Hematopoietic multipotent progenitor cell (in vitro differentiated cells): ENCODE data around the gene KIF26A. TPM values are rescaled to one million over a fixed set of nuclear protein-coding genes. Genes with fewer than 3 reads are reported as not detected.
A peak's percentile ranks its signal among the peaks of the same experiment; 100 is the strongest.

ENCODE experiments used
- DNase-seq, 3 donors: peaks; one replicate each; pipeline ENCODE4 v3.0.0-alpha.2; 2011 to 2015; ENCODE audit warnings: low read depth in 2 of 3, low spot score in 2 of 3
- total RNA-seq: library from RNA; depleted of rRNA; stranded (reverse); fragments of >200 nt; gene quantifications from one replicate; pipeline ENCODE4 v1.2.3, GENCODE V29; 2012

Gene KIF26A
- total RNA-seq, 1 donor, result 0.27 TPM

- DNase-seq, result no peak
Observed at GRCh38 chr14:104187931-104188726, 49.7 kb downstream of the KIF26A start.

DNA sequence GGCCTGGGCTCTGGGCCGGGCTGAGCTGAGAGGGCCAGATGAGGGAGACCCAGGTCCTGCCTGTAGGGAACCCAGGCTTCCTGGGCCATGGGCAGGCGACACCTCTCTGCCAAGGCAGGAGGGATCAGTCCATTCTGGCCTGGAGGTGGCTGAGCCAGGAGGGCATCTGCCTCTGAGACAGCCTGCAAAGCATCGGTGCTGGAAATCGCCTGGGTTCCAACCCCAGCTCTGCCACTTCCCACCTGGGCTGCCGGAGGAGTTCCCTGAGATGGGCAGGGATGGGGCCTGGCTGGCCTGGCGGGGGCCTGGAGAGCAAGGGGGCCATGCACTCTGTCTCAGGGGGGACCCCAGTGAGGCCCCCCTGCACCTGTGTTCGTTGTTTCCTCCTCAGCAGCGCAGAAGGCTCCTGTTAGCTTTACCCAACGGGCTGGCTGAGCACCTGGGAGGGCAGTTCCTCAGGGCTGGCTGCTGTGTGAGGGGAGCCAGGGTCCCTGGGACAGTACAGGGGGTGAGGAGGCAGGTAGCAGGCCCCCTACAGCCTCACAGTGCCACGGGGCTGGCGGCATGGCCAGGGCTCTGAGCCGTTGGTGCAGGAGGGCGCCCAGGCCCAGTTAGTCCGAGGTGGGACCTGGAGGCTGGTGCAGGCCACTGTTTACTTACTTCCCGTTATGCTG, 50.5 kb downstream of the KIF26A start:
- no peak for DNase-seq

DNA sequence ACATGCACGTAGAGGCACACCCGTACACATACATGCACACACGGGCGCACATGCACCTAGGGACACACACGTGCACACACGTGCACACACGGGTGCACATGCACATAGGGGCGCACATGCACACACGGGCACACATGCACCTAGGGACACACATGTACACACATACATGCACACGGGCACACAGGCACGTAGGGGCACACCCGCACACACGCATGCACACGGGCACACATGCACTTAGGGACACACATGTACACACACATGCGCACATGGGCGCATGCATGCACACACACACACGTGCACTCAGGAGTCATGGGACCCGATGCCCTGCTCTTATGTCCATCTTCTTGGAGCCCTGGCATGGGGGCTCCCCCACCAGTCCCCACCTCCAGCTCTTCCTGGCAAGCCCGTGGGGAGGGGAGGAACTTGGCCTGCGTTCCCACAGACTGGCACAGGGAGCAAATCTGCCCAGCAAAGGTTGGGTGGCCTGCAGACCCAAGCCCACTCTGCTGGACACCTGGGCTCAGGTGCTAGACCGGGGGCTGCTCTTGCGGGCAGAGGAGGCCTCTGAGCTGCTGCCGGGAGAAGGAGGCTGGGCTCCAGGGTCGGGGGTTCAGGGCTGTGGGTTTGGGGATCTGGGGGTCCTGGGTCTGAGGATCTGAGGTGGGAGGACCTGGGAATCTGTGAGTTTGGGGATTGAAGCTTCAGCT, 51.4 kb downstream of the KIF26A start:
- no peak for DNase-seq

- no peak for DNase-seq
Observed at GRCh38 chr14:104190396-104191000, 52.1 kb downstream of the KIF26A start.

GRCh38 chr14:104191409-104191997, 53.1 kb downstream of the KIF26A start:
- DNase-seq, result no peak

DNA sequence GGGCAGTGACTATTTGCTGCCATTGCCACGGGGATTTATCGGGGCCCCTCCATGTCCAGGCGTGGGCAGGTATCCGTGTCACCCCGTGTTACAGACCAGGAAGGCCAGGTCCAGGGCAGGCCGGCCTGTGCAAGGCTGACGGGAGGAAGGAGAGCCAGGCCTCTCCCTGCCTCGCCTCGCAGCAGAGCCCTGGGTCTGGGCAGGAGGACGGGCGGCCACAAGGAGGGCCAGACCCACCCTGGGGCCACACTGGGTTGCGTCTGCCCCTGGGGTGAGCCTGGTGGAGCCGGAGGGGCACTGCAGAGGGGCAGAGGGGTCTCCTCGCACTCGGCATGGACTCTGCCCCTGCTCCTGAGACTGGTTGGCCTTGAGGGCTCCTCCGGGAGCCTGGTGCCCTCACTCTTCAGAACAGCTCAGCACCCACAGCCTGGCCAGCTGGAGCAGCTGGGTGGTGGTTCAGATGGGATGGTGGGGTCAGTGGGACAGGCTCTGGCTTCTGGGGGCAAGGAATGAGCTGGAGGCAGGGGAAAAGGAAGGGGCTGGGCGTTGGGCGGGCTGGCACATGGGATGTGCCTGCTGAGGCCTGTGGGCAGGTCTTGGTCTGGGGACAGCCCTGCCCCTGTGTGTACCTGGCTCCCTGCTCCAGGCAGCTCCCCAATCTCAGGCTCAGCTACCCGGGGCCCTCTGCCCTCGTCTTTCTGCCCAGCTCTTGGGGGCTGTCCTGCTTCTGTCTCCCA, 53.9 kb downstream of the KIF26A start:
- DNase-seq, result no peak

DNA sequence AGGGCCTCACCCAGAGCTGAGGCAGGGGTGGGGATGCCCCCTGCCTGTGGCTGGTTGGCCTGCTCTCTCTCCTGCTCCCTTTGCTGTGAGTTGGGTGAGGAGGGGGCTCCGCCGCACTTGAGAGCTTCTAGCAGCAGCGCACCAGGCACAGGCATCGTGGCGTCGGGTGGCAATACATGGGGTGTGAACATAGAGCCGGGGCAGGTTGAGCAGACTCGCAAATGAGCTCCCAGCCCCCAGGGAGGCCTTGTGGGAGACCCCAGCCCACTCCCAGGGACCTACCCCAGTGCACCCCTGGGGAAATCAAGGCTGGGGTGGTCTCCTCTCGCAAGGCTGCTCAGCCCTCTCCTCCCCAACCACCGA, 54.5 kb downstream of the KIF26A start:
- no peak for DNase-seq

GRCh38 chr14:104194016-104194415, 55.6 kb downstream of the KIF26A start:
- DNase-seq, result no peak

GRCh38 chr14:104194716-104195115, 56.3 kb downstream of the KIF26A start:
- DNase-seq, result no peak

GRCh38 chr14:104195361-104195760, 57.0 kb downstream of the KIF26A start:
- no peak for DNase-seq

DNA sequence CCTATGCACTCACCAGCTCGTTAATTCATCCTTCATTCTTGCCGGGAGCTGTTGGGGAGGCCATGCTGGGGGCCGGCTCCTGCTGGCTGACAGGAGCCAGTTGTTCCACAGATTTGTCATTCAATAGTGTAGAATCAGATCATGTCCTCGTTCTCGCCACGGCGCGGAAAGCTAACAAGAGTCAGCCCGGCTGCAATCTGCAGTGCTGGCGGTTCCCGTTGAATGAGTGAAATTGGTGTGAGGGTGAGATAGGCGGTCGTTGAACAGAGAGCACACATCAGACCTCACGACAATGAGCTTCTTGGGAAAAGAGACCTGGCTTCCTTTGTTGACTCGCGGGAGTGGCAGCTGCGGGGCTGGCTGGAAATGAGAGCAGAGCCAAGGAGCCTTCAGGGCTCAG, 57.5 kb downstream of the KIF26A start:
- DNase-seq, result no peak

DNA sequence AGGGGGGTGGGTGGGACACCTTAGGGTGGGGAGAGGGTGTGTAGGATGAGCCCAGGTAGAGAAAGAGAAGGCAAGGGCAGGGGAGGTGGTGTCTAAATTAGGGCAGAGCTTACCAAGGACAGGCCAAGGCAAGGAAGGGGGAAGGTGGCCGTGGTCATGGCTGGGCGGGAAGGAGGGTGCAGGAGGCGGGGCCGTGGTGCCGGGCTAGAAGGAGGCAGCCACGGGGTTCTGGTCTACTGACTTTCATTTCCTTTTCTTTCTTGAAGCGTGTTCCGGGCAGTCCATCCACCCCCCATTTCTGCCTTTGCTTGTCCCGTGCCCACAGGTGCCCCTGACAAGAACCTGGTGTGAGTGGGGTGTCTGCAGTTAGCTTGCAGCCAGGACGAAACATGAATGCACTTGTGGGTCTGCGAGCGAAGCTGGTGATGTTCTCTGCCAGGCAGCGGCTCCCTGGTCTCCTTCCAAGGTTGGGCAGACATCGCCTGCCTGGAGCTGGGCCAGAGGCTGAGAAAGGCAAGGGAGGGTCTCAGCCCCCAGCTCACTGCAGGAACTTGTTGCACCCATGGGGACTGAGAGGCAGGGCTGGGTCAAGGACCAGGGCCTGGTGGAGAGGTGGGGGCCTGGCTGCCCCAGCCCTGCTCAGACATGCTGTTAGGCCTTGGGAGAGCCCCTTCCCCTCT, 58.2 kb downstream of the KIF26A start:
- peak in 1 of 3 donors; percentile 22 for DNase-seq

DNA sequence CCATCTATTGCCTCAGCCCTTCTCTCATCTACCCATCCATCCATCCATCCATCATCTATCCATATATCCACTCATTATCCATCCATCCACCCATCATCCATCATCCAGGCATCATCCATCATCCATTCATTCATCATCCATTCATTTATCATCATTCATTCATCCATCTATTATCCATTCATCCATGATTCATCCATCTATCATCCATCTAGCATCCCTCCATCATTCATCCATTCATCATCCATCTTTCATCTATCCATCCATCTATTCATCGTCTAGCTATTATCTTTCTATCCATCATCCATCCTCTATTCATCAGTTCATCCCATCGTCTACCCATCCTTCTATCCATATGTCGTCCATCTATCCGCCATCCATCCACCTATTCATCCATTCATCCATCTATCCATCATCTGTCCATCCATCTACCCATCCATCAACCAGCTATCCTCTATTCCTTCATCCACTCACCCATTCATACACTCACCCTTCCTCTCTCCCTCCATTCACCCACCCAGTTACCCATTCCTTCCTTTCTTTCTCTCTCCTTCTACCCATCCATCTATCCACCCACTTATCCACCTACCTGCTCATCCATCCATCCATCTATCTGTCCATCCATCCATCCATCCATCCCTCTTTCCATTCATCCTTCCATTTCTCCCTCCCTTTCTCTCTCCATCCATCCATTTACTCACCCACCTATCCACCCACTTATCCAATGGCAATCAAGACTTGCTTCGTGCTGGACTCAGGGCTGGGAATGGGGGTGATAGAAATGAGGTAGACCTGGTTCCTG, 59.3 kb downstream of the KIF26A start:
- no peak for DNase-seq

DNA sequence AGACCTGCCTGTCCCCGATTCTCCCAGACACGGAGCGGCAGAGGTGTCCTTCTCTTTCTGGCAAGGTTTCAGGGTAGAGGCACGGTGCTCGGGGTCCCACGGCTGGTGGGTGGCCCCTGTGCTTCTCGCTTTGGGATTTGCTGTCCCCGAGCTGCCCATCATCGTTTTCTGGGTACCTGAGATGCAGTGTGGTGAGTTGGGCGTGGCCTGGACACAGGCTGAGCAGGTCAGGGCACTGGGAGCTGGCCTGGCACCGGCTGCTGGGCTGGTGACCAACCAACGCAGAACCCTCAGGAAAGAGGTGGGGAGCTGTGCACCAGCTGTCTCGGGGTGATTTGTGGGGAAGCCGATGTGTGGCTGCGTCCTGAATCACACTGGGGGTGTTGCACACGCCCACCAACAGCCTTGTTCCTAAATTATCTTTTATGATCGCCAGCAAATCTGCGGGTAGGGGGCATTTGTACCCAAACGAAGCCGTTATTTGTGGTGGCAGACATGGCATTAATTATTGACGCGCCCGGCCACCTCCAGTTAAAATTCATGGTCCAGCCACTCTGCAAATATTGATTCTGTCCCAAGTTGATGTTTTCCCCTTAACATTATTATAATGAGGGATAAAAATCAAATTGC, 61.0 kb downstream of the KIF26A start:
- DNase-seq, result no peak

DNA sequence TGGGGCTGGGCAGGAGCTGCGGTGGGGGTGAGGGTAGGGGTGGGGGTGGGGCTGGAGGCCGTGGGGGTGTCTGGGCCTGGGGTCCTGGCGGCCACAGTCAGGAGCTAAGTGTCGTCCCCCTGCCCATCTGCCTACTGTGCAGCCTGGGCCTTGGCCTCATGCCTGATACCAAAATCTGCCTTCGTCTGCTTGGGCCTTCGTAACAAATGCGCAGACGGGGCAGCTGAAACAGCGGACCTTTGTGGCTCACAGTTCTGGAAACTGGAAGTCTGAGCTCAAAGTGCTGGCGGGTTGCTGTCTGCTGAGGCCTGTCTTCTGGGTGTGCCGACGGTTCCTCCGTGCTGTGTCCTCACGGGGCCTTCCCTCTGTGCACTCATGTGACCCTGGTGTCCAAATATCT, 61.7 kb downstream of the KIF26A start:
- DNase-seq, result no peak

DNA sequence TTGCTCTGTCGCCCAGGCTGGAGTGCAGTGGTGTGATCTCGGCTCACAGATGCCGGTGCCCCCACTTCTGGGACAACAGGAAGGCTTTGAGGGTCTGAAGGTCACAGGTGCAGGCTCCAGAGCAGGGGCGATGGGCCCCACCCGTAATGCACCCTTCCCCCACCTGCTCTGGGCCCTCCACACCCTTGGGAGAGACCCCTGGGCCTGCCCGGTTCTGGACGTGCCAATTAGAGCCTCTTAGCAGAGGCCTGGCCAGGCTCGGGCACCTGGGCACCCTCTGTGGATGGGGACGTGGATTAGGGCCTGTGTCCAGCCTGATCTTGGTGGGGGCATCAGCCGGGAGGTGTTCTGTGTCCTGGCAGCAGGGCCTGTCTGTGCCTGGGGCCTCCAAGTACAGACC, 62.2 kb downstream of the KIF26A start:
- DNase-seq, result no peak

DNA sequence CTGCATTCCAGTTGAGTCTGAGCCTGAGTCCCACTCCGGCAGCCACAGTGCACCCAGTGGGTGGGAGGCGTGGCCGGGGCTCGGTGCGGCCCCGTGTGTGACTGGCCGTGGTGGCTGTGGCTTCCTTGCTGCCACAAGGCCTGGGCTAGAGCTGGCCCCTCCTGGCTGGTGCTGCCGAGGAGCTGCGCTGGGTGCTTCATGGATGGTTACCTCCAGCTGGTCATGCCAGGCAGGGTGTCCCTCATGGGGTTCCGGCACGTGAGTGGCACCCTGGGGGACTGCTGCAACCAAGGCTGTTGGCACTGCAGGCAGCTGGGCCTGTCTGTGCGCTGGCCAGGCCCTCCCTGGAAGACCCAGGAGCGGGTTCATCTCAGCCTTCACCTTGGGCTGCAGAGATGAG, 62.7 kb downstream of the KIF26A start:
- no peak for DNase-seq

DNA sequence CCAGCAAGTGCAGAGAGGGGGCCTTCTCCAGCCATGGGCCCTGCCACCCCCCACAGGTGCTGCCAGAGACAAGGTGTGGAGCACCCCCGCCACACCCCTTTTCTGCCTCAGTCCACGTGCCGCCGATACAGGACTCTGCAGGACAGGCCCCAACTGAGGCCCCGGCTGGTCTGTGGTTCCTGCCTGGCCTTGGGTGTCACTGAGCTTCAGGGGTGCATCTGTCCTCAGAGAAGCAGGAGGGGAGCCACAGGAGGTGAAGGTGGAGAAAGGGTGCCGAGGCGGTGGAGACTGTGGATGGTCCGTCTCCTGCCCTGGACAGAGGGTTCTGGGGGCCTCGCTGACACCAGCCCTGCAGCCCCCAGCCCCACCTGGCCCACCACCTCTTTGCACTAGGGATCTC, 63.1 kb downstream of the KIF26A start:
- no peak for DNase-seq
